ENCODE results near the gene RCVRN. TPM values are rescaled to one million over a fixed set of nuclear protein-coding genes. Genes with fewer than 3 reads are reported as not detected.

The RCVRN gene
- total and polyA plus RNA-seq, 7 donors: 0.23 TPM; not detected in 6

- no peak for TF ChIP-seq CTCF (IDR thresholded peaks at IDR 0.05)
- Histone ChIP-seq H3K4me3 (no peak overlapping the region), H3K27ac (no peak overlapping the region), H3K36me3 (ENCODE audit: insufficient read depth in 1 of 2, low read depth in 1 of 2) (no peaks in the 10 kb centered on the region), H3K4me1 (no peaks in the 10 kb centered on the region), H3K9me3 (peaks cover 22% of the 10 kb centered on the region), H3K27me3 (ENCODE audit: insufficient read depth in 3 of 3, low read length in 2 of 3) (no peaks in the 10 kb centered on the region)
- DNase-seq: no peak
- WGBS, 3 donors: 73 to 81% (median 77%) methylated on average over 5 of the region's 5 CpGs
- no peak for ATAC-seq
- intact Hi-C loops (cut with DNase I): no loop called here
Measured at GRCh38 chr17:9886141-9886930, 18.7 kb downstream of the RCVRN start.

- intact Hi-C loops (cut with DNase I): no loop called here
- Histone ChIP-seq H3K4me3 (no peak overlapping the region), H3K4me1 (no peaks in the 10 kb centered on the region), H3K9me3 (peaks cover 22% of the 10 kb centered on the region), H3K36me3 (ENCODE audit: insufficient read depth in 1 of 2, low read depth in 1 of 2) (no peaks in the 10 kb centered on the region), H3K27ac (no peak overlapping the region), H3K27me3 (ENCODE audit: insufficient read depth in 3 of 3, low read length in 2 of 3) (no peaks in the 10 kb centered on the region)
- ATAC-seq (no peak), DNase-seq (no peak)
- TF ChIP-seq CTCF (IDR thresholded peaks at IDR 0.05): no peak
Measured at GRCh38 chr17:9883451-9883850, 21.6 kb downstream of the RCVRN start.

GRCh38 chr17:9880582-9880999 is 24.5 kb downstream of the RCVRN start:
- ATAC-seq (no peak), DNase-seq (no peak)
- Histone ChIP-seq H3K27ac (no peak overlapping the region), H3K36me3 (ENCODE audit: insufficient read depth in 1 of 2, low read depth in 1 of 2) (no peaks in the 10 kb centered on the region), H3K4me3 (no peak overlapping the region), H3K27me3 (ENCODE audit: insufficient read depth in 3 of 3, low read length in 2 of 3) (no peaks in the 10 kb centered on the region), H3K9me3 (peaks cover 22% of the 10 kb centered on the region), H3K4me1 (no peaks in the 10 kb centered on the region)
- 74 to 77% (median 76%) methylated on average over 3 of the region's 3 CpGs for WGBS, 3 donors
- no peak for TF ChIP-seq CTCF (IDR thresholded peaks at IDR 0.05)
- intact Hi-C loops (cut with DNase I): no loop called here

- WGBS, 3 donors: 87 to 93% (median 92%) methylated on average over 8 of the region's 8 CpGs
- DNase-seq (no peak), ATAC-seq (no peak)
- intact Hi-C loops (cut with DNase I): no loop called here
- H3K27me3 ChIP-seq (ENCODE audit: insufficient read depth in 3 of 3, low read length in 2 of 3): no peaks in the 10 kb centered on the region
- no peak overlapping the region for H3K4me3 ChIP-seq
- H3K27ac ChIP-seq: no peak overlapping the region
- no peaks in the 10 kb centered on the region for H3K4me1 ChIP-seq
- no peak for TF ChIP-seq CTCF (IDR thresholded peaks at IDR 0.05)
- no peaks in the 10 kb centered on the region for H3K36me3 ChIP-seq (ENCODE audit: insufficient read depth in 1 of 2, low read depth in 1 of 2)
- peaks cover 18% of the 10 kb centered on the region for H3K9me3 ChIP-seq
Measured at GRCh38 chr17:9878786-9879525, 26.1 kb downstream of the RCVRN start.
